Measurements from ENCODE around the gene RGS3. TPM values are rescaled to one million over a fixed set of nuclear protein-coding genes. Genes with fewer than 3 reads are reported as not detected.
"Not testable (repeated sequence)": the region's sequence is repeated elsewhere in the genome, so short reads cannot be mapped to it uniquely, and the experiment has no call there.

Gene RGS3
- total RNA-seq, 4 donors from 2014 or later = 10.5 to 18.2 (median 12.8) TPM

DNA sequence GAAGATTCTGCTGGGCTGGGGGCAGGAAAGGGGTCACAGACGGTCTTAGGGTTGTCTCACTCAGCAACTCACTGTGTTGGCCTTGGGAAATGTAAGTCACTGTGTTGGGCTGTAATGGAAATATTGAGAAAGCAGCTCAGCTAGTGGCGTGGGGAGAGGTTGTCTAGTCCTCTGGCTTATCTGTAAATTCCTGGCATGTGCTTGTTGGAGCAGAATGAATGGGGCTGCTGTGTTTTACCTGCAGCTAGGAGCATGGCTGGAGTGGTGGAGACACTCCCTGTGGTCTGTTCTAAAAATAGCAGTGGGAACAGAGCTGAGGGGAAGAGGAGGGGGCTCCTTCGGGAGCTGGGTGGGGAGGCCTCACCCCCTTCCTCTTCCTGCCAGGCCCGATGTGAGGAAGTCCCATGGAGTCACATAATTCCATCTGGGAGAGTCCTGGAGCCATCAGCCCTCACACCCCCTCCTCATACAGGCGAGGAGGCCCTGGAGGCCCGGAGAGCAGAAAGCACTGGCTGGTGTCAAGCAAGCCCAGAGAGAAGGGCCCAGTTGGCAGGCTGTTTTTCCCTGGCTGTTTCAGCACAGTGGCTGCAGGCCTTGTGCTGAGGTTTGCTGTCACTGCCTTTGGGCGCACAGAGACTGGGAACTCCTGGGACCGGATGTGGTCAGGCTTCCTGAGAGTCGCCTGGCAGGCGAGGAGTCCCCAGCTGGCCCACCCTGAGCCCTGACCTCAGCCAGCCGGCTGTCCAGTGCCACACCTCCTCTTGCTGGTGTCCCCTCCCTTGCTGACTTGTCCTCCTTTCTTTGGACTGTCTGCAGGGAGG lies 84.9 kb downstream of the RGS3 start:
- no peak overlapping the region for H3K4me3 ChIP-seq (ENCODE audit: low read depth, poor library complexity, severe bottlenecking)
- intact Hi-C loops (cut with DNase I; ENCODE audit: low total_unique reads) = no loop called here
- TF ChIP-seq, protein P1, sequence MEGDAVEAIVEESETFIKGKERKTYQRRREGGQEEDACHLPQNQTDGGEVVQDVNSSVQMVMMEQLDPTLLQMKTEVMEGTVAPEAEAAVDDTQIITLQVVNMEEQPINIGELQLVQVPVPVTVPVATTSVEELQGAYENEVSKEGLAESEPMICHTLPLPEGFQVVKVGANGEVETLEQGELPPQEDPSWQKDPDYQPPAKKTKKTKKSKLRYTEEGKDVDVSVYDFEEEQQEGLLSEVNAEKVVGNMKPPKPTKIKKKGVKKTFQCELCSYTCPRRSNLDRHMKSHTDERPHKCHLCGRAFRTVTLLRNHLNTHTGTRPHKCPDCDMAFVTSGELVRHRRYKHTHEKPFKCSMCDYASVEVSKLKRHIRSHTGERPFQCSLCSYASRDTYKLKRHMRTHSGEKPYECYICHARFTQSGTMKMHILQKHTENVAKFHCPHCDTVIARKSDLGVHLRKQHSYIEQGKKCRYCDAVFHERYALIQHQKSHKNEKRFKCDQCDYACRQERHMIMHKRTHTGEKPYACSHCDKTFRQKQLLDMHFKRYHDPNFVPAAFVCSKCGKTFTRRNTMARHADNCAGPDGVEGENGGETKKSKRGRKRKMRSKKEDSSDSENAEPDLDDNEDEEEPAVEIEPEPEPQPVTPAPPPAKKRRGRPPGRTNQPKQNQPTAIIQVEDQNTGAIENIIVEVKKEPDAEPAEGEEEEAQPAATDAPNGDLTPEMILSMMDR (IDR thresholded peaks at IDR 0.05) = no peak
- TF ChIP-seq POLR2A (IDR thresholded peaks at IDR 0.05) = no peak
- peak; percentile 61 to 88 for DNase-seq (ENCODE audit: low spot score in 2 of 2)
- WGBS, 2 donors = 8 to 12% methylated on average over 6 to 11 of the region's 11 CpGs

DNA sequence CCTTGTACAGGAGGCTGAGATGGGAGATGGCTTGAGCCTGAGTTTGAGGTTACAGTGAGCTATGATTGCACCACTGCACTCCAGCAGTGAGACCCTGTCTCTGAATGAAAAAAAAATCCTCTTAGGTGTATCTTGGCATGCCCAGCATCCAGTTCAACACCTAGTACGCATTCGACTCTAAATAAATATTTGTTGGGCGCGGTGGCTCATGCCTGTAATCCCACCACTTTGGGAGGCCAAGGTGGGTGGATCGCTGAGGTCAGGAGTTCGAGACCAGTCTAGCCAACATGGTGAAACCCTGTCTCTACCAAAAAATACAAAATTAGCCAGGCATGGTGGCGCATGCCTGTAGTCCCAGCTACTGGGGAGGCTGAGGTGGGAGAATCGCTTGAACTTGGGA lies 86.4 kb downstream of the RGS3 start:
- WGBS, 2 donors = 98% methylated on average over 8 of the region's 8 CpGs
- intact Hi-C loops (cut with DNase I; ENCODE audit: low total_unique reads) = not testable (repeated sequence)
- peak in 1 of 2 donors; percentile 48 for DNase-seq (ENCODE audit: low spot score in 2 of 2)

DNA sequence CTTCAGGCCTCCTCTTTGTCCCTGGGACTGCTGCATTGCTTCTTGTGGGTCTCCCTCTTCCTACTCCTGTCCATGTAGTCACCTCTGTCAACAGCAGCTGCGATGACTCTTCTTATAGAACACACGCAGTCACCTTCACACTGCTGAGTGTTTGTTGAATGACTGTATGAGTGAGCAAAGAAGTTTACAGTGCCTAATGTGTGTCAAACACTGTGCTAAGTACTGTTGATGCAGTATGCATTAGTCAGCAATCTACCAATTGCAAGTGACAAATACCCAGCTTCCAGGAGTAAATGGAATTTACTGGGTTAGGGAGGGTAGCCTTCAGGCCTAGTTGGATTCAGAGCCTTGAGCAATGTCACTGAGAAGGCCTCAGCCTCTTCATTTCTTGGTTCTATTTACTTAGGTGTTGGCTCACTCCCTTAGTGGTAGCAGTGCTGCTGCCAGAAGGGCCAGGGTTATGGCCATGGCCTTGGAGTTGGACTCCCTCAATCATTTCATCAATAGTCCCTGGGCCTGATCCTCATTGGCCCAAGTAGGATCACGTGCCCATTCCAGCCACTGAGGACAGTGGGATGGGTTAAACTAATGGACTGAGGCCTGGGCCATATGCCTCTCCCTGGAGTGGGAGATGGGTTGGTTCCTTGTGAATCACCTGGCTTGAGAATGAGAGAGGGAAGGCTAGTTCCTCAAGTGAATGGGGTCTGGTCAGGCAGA lies 93.5 kb downstream of the RGS3 start:
- 92 to 94% methylated on average over 3 of the region's 3 CpGs for WGBS, 2 donors
- intact Hi-C loops (cut with DNase I; ENCODE audit: low total_unique reads) = no loop called here
- peak in 1 of 2 donors; percentile 53 for DNase-seq (ENCODE audit: low spot score in 2 of 2)
- H3K4me3 ChIP-seq (ENCODE audit: low read depth, poor library complexity, severe bottlenecking) = no peak overlapping the region
- TF ChIP-seq, protein P1 (IDR thresholded peaks at IDR 0.05) = no peak
- no peak for TF ChIP-seq POLR2A (IDR thresholded peaks at IDR 0.05)

More for the DNA sequence above, 86.4 kb downstream of the RGS3 start:
- H3K4me3 ChIP-seq (ENCODE audit: low read depth, poor library complexity, severe bottlenecking) = not testable (repeated sequence)

DNA sequence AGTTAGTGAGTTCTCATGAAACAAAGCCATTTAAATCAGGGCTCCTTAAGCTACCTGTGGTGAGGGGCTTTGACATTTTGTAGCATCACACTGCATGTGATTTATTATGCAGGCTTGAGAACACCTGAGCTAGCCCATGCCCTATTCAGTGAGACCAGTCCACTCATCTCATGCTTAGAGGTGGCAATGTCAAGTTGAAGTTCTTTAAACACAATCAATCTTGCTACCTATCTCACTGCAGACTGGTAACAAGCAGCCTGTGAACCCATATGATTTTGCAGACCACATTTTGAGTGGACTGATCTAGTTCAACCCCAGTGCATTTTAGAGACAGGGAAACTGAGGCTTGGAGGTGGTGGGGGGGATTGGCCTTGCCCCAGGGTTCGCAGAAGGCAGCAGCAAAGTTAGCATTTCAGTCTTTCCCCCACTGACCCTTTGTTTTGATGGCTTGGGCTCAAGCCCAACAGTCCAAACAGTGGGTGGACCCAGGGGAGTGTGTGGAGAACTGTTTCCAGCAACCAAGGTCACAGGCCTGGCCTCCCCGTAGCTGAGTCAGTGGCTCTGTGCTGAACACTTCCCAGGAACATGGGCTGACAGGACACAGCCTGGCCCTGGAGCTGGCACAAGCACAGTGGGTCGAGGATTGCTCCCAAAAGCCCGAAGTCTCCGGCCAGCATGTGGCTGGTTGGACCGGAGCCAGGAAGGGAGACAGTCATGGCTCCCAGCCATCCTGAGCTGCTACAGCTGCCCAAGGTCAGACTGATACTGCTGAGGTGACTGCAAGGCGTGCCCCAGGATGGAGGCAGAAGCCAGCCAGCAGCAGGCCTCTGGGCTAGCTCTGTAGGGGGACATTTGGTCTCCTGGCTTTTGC lies 95.3 kb downstream of the RGS3 start:
- WGBS, 2 donors = 43 to 53% methylated on average over 6 to 7 of the region's 7 CpGs
- peak in 1 of 2 donors; percentile 86 for DNase-seq (ENCODE audit: low spot score in 2 of 2)
- TF ChIP-seq, protein P1 (IDR thresholded peaks at IDR 0.05) = no peak
- TF ChIP-seq POLR2A (IDR thresholded peaks at IDR 0.05) = no peak
- H3K4me3 ChIP-seq (ENCODE audit: low read depth, poor library complexity, severe bottlenecking) = no peak overlapping the region
- intact Hi-C loops (cut with DNase I; ENCODE audit: low total_unique reads) = no loop called here

DNA sequence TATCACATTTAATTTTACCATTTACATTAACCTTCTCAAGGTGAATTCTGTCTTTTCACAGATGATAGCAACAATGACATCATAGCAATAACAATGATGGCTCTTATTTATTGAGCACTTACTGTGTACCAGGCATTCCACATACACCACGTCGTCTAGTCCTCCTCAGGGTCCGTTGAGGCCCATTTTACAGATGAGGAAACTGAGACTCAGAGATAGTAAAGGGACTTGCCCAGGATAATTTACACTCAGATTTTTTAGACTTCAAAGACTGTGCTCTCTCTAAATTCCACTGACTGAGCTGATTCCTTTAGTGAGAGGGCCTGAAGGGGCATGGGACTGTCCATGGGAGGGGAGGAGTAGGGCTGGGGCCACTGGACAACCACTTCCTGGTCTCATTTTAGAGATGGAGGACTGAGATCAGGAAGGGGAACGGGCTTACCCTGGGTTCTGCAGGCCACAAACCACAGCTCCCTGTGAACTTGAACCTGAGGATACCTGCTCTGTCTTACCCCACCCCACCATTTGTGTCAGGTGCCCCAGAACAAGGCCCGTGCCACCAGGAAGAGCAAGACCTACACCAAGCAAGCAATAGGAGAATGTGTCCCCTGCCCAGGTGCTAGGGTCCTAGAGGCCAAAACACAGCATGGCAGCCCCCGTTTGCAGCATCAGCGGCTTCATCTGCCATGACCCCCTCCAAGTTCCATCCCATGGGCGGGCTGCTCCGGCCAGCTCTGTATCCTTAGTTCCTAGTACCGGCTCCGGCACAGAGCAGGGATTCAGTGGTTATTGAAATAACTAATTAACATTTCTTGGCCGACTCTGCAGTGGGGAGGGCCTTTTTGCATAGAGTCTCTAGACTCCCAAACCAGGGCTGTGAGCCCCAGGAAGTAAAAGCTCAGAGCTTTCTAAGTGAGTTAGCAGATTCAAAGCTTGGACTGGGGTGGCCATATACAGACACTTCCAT lies 96.6 kb downstream of the RGS3 start:
- no peak overlapping the region for H3K4me3 ChIP-seq (ENCODE audit: low read depth, poor library complexity, severe bottlenecking)
- TF ChIP-seq, protein P1 (IDR thresholded peaks at IDR 0.05) = no peak
- no peak for TF ChIP-seq POLR2A (IDR thresholded peaks at IDR 0.05)
- intact Hi-C loops (cut with DNase I; ENCODE audit: low total_unique reads) = no loop called here
- WGBS, 2 donors = 87% methylated on average over 12 of the region's 12 CpGs
- peak in 1 of 2 donors; percentile 67 for DNase-seq (ENCODE audit: low spot score in 2 of 2)
